Measurements from ENCODE around the gene MYDGF. TPM values are rescaled to one million over a fixed set of nuclear protein-coding genes. Genes with fewer than 3 reads are reported as not detected.
A peak's percentile ranks its signal among the peaks of the same experiment; 100 is the strongest.

MYDGF gene
- total and polyA plus RNA-seq, 2 of the 13 experiments (the other 11 are each of a cell fraction or from before 2014, with no cell fraction given), result 116 to 198 TPM

DNA sequence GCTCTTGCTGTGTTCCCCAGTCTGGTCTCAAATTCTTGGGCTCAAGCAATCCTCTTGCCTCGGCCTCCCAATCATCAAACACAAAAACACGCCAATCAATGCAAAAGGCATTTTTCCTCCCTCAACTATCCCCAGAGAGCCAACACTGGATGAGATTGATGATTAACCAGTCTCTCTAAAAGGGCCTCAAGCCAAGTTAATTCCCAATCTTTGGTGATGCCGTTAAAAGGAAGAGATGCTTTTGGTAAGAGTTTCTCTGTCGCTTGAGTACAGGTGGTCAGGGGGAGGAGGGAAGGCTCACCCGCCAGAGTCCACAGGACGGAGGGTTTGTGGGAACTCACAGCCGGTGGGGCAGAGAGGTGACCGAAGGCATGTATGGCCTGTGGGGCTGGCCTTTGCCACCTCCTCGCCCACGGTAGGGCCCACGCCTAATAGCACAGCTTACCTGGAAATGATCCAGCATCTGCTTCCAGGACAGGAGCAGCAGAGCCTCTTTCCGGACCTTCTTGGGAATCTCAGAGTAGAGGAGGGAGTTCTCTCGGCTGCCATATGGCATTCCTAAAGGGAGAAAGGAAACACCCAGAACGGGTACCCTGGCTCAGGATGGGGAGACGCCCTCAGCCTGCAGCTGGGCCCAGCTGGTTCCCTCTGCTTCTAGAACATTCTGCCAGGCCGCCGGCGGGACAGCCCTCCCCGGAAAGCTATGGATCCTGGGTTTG lies 35.4 kb upstream of the MYDGF start (continued):
- TF ChIP-seq, protein P1, sequence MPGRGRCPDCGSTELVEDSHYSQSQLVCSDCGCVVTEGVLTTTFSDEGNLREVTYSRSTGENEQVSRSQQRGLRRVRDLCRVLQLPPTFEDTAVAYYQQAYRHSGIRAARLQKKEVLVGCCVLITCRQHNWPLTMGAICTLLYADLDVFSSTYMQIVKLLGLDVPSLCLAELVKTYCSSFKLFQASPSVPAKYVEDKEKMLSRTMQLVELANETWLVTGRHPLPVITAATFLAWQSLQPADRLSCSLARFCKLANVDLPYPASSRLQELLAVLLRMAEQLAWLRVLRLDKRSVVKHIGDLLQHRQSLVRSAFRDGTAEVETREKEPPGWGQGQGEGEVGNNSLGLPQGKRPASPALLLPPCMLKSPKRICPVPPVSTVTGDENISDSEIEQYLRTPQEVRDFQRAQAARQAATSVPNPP (CRISPR knock-in tag; IDR thresholded peaks at IDR 0.05), result no peak
- TF ChIP-seq, protein P2, sequence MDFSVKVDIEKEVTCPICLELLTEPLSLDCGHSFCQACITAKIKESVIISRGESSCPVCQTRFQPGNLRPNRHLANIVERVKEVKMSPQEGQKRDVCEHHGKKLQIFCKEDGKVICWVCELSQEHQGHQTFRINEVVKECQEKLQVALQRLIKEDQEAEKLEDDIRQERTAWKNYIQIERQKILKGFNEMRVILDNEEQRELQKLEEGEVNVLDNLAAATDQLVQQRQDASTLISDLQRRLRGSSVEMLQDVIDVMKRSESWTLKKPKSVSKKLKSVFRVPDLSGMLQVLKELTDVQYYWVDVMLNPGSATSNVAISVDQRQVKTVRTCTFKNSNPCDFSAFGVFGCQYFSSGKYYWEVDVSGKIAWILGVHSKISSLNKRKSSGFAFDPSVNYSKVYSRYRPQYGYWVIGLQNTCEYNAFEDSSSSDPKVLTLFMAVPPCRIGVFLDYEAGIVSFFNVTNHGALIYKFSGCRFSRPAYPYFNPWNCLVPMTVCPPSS (IDR thresholded peaks at IDR 0.05), result no peak
- peak; percentile 15 to 74; a peak in 3 of 4 replicates for TF ChIP-seq POLR2A (IDR thresholded peaks at IDR 0.05; ENCODE audit: insufficient read depth in 1 of 2, low read depth in 2 of 2, low read length in 2 of 2)
- TF ChIP-seq ZNF44 (CRISPR knock-in tag; IDR thresholded peaks at IDR 0.05), result no peak
- TF ChIP-seq, protein P3, sequence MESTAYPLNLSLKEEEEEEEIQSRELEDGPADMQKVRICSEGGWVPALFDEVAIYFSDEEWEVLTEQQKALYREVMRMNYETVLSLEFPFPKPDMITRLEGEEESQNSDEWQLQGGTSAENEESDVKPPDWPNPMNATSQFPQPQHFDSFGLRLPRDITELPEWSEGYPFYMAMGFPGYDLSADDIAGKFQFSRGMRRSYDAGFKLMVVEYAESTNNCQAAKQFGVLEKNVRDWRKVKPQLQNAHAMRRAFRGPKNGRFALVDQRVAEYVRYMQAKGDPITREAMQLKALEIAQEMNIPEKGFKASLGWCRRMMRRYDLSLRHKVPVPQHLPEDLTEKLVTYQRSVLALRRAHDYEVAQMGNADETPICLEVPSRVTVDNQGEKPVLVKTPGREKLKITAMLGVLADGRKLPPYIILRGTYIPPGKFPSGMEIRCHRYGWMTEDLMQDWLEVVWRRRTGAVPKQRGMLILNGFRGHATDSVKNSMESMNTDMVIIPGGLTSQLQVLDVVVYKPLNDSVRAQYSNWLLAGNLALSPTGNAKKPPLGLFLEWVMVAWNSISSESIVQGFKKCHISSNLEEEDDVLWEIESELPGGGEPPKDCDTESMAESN (CRISPR knock-in tag; conservative IDR thresholded peaks at IDR 0.05), result no peak; the same call in 1 of the 2 replicates
- TF ChIP-seq ZNF232 (CRISPR knock-in tag; IDR thresholded peaks at IDR 0.05; ENCODE audit: borderline replicate concordance), result no peak
- TF ChIP-seq DNMT3B (CRISPR knock-in tag; conservative IDR thresholded peaks at IDR 0.05), result 0 out of 2 replicates have a peak, but pooled peaks have one; percentile 80
- TF ChIP-seq NFATC3 (CRISPR knock-in tag; IDR thresholded peaks at IDR 0.05), result no peak
- no peak for TF ChIP-seq ISX (CRISPR knock-in tag; conservative IDR thresholded peaks at IDR 0.05)
- peak; percentile 29; the same call in 1 of the 2 replicates for TF ChIP-seq HNF4G (IDR thresholded peaks at IDR 0.05; ENCODE audit: borderline replicate concordance, low read depth, low read length)
- no peak for TF ChIP-seq HNF4G (CRISPR knock-in tag; IDR thresholded peaks at IDR 0.05; ENCODE audit: borderline replicate concordance, low read depth)
- TF ChIP-seq ELF1 (CRISPR knock-in tag; IDR thresholded peaks at IDR 0.05), result no peak
- TF ChIP-seq ZNF75D (CRISPR knock-in tag; IDR thresholded peaks at IDR 0.05; ENCODE audit: borderline replicate concordance), result no peak
- TF ChIP-seq BRCA1 (CRISPR knock-in tag; IDR thresholded peaks at IDR 0.05), result no peak
- no peak for TF ChIP-seq ADNP (CRISPR knock-in tag; IDR thresholded peaks at IDR 0.05)
- 0 out of 2 replicates have a peak, but pooled peaks have one; percentile 46 for TF ChIP-seq HMG20B (CRISPR knock-in tag; conservative IDR thresholded peaks at IDR 0.05)
- TF ChIP-seq, protein P4, sequence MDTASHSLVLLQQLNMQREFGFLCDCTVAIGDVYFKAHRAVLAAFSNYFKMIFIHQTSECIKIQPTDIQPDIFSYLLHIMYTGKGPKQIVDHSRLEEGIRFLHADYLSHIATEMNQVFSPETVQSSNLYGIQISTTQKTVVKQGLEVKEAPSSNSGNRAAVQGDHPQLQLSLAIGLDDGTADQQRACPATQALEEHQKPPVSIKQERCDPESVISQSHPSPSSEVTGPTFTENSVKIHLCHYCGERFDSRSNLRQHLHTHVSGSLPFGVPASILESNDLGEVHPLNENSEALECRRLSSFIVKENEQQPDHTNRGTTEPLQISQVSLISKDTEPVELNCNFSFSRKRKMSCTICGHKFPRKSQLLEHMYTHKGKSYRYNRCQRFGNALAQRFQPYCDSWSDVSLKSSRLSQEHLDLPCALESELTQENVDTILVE (CRISPR knock-in tag; IDR thresholded peaks at IDR 0.05), result no peak
- TF ChIP-seq XBP1 (CRISPR knock-in tag; IDR thresholded peaks at IDR 0.05), result no peak
- peak; percentile 72; the same call in 1 of the 2 replicates for TF ChIP-seq NFKB2 (CRISPR knock-in tag; IDR thresholded peaks at IDR 0.05; ENCODE audit: borderline replicate concordance)
- TF ChIP-seq, protein P5, sequence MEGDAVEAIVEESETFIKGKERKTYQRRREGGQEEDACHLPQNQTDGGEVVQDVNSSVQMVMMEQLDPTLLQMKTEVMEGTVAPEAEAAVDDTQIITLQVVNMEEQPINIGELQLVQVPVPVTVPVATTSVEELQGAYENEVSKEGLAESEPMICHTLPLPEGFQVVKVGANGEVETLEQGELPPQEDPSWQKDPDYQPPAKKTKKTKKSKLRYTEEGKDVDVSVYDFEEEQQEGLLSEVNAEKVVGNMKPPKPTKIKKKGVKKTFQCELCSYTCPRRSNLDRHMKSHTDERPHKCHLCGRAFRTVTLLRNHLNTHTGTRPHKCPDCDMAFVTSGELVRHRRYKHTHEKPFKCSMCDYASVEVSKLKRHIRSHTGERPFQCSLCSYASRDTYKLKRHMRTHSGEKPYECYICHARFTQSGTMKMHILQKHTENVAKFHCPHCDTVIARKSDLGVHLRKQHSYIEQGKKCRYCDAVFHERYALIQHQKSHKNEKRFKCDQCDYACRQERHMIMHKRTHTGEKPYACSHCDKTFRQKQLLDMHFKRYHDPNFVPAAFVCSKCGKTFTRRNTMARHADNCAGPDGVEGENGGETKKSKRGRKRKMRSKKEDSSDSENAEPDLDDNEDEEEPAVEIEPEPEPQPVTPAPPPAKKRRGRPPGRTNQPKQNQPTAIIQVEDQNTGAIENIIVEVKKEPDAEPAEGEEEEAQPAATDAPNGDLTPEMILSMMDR (CRISPR knock-in tag; IDR thresholded peaks at IDR 0.05), result no peak; the same call in 1 of the 2 replicates
- TF ChIP-seq JUNB (CRISPR knock-in tag; IDR thresholded peaks at IDR 0.05; ENCODE audit: borderline replicate concordance), result no peak
- TF ChIP-seq ZNF432 (CRISPR knock-in tag; IDR thresholded peaks at IDR 0.05; ENCODE audit: borderline replicate concordance), result no peak
- TF ChIP-seq NKX3-1 (CRISPR knock-in tag; IDR thresholded peaks at IDR 0.05), result 0 out of 2 replicates have a peak, but pooled peaks have one; percentile 20
- TF ChIP-seq FOSL2 (CRISPR knock-in tag; IDR thresholded peaks at IDR 0.05), result 0 out of 2 replicates have a peak, but pooled peaks have one; percentile 26
- no peak for TF ChIP-seq ZNF33B (CRISPR knock-in tag; IDR thresholded peaks at IDR 0.05)

All from HepG2 (cell line).